MM.1S (cell line): ENCODE measurements around the gene NELL2.
"Not testable (repeated sequence)": the region's sequence is repeated elsewhere in the genome, so short reads cannot be mapped to it uniquely, and the experiment has no call there.

Experiments used
- CTCF ChIP-seq: fragments of 300-600 bp; sonication (generic); IDR thresholded peaks from 2 replicates; pipeline ENCODE4 v1.5.1; 2016; ENCODE audit warnings: antibody characterized with exemption, low read length, mixed read lengths
- EZH2phosphoT487 ChIP-seq: fragments of 300-600 bp; sonication (generic); IDR thresholded peaks from 2 replicates; pipeline ENCODE4 v1.6.1; 2018; ENCODE audit warnings: antibody characterized with exemption, low read length

GRCh38 chr12:44898108-44898507 is 22.0 kb upstream of the NELL2 start:
- not testable (repeated sequence) for TF ChIP-seq CTCF, EZH2phosphoT487
